ENCODE measurements around the gene CPNE4.

DNA sequence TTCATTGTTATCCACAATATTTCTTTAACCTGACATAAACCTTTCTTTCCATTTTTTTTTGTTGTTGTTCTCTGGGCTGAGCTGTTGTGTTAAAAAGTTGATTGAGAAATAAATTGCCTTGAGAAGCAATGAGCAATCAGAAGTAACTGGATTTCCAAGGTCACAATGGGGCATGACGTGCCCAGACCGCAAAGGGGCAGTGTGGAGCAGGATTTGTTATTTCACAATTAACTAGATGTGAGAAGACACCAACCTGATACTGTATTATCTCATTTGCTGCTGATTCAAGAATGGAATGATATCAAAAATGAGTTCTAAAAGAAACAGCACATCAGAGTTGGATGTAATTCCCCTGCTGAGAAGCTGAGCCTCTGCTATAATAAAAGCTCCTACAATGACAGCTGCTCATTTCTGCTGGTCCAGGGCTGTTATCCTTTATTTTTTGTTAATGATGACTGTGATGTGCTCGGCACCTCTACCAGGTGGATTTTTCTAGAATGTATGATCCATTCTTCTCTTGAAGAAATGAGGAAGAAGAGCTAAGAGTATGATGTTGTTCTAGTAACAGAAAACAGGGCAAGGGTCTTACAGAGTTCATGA, 28.1 kb downstream of the CPNE4 start:
- TF ChIP-seq, protein P1, sequence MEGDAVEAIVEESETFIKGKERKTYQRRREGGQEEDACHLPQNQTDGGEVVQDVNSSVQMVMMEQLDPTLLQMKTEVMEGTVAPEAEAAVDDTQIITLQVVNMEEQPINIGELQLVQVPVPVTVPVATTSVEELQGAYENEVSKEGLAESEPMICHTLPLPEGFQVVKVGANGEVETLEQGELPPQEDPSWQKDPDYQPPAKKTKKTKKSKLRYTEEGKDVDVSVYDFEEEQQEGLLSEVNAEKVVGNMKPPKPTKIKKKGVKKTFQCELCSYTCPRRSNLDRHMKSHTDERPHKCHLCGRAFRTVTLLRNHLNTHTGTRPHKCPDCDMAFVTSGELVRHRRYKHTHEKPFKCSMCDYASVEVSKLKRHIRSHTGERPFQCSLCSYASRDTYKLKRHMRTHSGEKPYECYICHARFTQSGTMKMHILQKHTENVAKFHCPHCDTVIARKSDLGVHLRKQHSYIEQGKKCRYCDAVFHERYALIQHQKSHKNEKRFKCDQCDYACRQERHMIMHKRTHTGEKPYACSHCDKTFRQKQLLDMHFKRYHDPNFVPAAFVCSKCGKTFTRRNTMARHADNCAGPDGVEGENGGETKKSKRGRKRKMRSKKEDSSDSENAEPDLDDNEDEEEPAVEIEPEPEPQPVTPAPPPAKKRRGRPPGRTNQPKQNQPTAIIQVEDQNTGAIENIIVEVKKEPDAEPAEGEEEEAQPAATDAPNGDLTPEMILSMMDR (IDR thresholded peaks at IDR 0.05), result no peak
- no peak for TF ChIP-seq POLR2A (IDR thresholded peaks at IDR 0.05)

All from vagina (tissue), 2 donors.